Hypothalamus (tissue), 51 donors: Measurements from ENCODE around the gene APOL6.
"Not testable (repeated sequence)": the region's sequence is repeated elsewhere in the genome, so short reads cannot be mapped to it uniquely, and the experiment has no call there.

Source experiments
- DNase-seq, 51 donors: peaks; one replicate each; lab custom pipeline; 2025; lab: John Stamatoyannopoulos, UW

Gene APOL6

GRCh38 chr22:35666699-35667098 lies 18.5 kb downstream of the APOL6 start:
- not testable (repeated sequence) for DNase-seq

- no peak for DNase-seq
These were observed 26.1 kb downstream of the APOL6 start for GRCh38 chr22:35674335-35674734.

GRCh38 chr22:35676065-35676464 lies 27.8 kb downstream of the APOL6 start:
- not testable (repeated sequence) for DNase-seq

GRCh38 chr22:35677460-35678187 lies 29.4 kb downstream of the APOL6 start:
- DNase-seq: no peak

GRCh38 chr22:35678836-35679235 lies 30.6 kb downstream of the APOL6 start:
- DNase-seq: no peak

GRCh38 chr22:35679492-35679891 lies 31.2 kb downstream of the APOL6 start:
- DNase-seq: not testable (repeated sequence)

GRCh38 chr22:35681454-35682052 lies 33.3 kb downstream of the APOL6 start:
- no peak for DNase-seq

- DNase-seq: no peak
These were observed 35.3 kb downstream of the APOL6 start for GRCh38 chr22:35683560-35683959.

- peak in 12 of 51 donors; percentile 1 to 37 (median 4) for DNase-seq
These were observed 36.0 kb downstream of the APOL6 start for GRCh38 chr22:35684270-35684700.

GRCh38 chr22:35684732-35685131 lies 36.5 kb downstream of the APOL6 start:
- no peak for DNase-seq

GRCh38 chr22:35685731-35686130 lies 37.5 kb downstream of the APOL6 start:
- DNase-seq: no peak

GRCh38 chr22:35686298-35686697 lies 38.1 kb downstream of the APOL6 start:
- no peak for DNase-seq

GRCh38 chr22:35687461-35687860 lies 39.2 kb downstream of the APOL6 start:
- no peak for DNase-seq

- DNase-seq: no peak
These were observed 40.8 kb downstream of the APOL6 start for GRCh38 chr22:35688913-35689675.

GRCh38 chr22:35690001-35690400 lies 41.8 kb downstream of the APOL6 start:
- DNase-seq: no peak

GRCh38 chr22:35695202-35695601 lies 47.0 kb downstream of the APOL6 start:
- DNase-seq: no peak

GRCh38 chr22:35697142-35697541 lies 48.9 kb downstream of the APOL6 start:
- DNase-seq: no peak

GRCh38 chr22:35699852-35700251 lies 51.6 kb downstream of the APOL6 start:
- DNase-seq: not testable (repeated sequence)

- no peak for DNase-seq
These were observed 55.8 kb downstream of the APOL6 start for GRCh38 chr22:35703861-35704584.

- DNase-seq: no peak
These were observed 56.9 kb downstream of the APOL6 start for GRCh38 chr22:35705141-35705540.

GRCh38 chr22:35708453-35708852 lies 60.2 kb downstream of the APOL6 start:
- DNase-seq: no peak
